Calu3 (cell line): Measurements from ENCODE around the gene SOX15. TPM values are rescaled to one million over a fixed set of nuclear protein-coding genes. Genes with fewer than 3 reads are reported as not detected.

Experiments used
- BruUV-seq: library from RNA; stranded (reverse); fragments of 400-500 nt; replicated peaks from 2 replicates; lab custom pipeline; 2021; lab: Mats Ljungman, UMichigan
- CTCF ChIA-PET: fragments of 300-600 bp; sonication (Branson Sonifier 250); formaldehyde crosslinking; loops from one replicate; lab custom pipeline; 2022; ENCODE audit warnings: antibody characterized with exemption; lab: Charles Lee
- DNase-seq: peaks from one replicate; pipeline ENCODE4 v3.0.0; 2022
- H3K27ac Mint-ChIP-seq: one replicate; pipeline ENCODE4 v1.8.0; 2022; ENCODE audit warnings: mixed read lengths; ENCODE audit not compliant: unreplicated experiment
- H3K27me3 Mint-ChIP-seq: one replicate; pipeline ENCODE4 v1.8.0; 2022; ENCODE audit warnings: mixed read lengths; ENCODE audit not compliant: unreplicated experiment
- H3K36me3 Mint-ChIP-seq: one replicate; pipeline ENCODE4 v1.8.0; 2022; ENCODE audit warnings: mild to moderate bottlenecking, moderate library complexity, mixed read lengths; ENCODE audit not compliant: insufficient read depth, unreplicated experiment
- H3K4me1 Mint-ChIP-seq: one replicate; pipeline ENCODE4 v1.8.0; 2022; ENCODE audit warnings: mild to moderate bottlenecking, low read depth, mixed read lengths; ENCODE audit not compliant: unreplicated experiment
- H3K4me3 Mint-ChIP-seq: one replicate; pipeline ENCODE4 v1.8.0; 2022; ENCODE audit warnings: mild to moderate bottlenecking, low read depth, moderate library complexity, mixed read lengths; ENCODE audit not compliant: unreplicated experiment
- H3K9me3 Mint-ChIP-seq: one replicate; pipeline ENCODE4 v1.8.0; 2022; ENCODE audit warnings: low read depth, mixed read lengths; ENCODE audit not compliant: unreplicated experiment
- CTCF ChIP-seq: fragments of 200-600 bp; IDR thresholded peaks from one replicate; pipeline ENCODE4 v1.8.0; 2022; ENCODE audit warnings: antibody characterized with exemption; ENCODE audit not compliant: unreplicated experiment
- intact Hi-C: fragments of 100-400 bp; cut with micrococcal nuclease; formaldehyde crosslinking; loops from one replicate; pipeline ENCODE4 v1.10.0; 2022; ENCODE audit not compliant: unreplicated experiment
- total RNA-seq: library from RNA; stranded (reverse); gene quantifications from 2 replicates; pipeline ENCODE4 v1.2.3, GENCODE V29; 2022

SOX15 gene
- total RNA-seq, 1 experiment from 2014 or later, result not detected

- no peaks in the 10 kb centered on the region for H3K4me1 Mint-ChIP-seq
- intact Hi-C loops, result loop anchor here (5.0 kb wide), 1 partner anchor 55 kb away; the partner anchor contains the start of genes TP53 and WRAP53
- no peak overlapping the region for H3K4me3 Mint-ChIP-seq
- H3K27me3 Mint-ChIP-seq, result peaks cover 24% of the 10 kb centered on the region
- peak; percentile 25 for DNase-seq
- H3K9me3 Mint-ChIP-seq, result no peaks in the 10 kb centered on the region
- no peak overlapping the region for H3K27ac Mint-ChIP-seq
- H3K36me3 Mint-ChIP-seq, result peaks cover 8% of the 10 kb centered on the region
- no TSS peak for BruUV-seq
- TF ChIP-seq CTCF, result peak; percentile 43
- CTCF ChIA-PET, result interaction anchor here (0.5 to 1.3 kb wide), 5 partner anchors 10 to 167 kb away, joined by 3 to 4 read pairs (median 3); no protein-coding TSS in a partner anchor
Measured at GRCh38 chr17:7632492-7632894, 42.6 kb upstream of the SOX15 start.

GRCh38 chr17:7631398-7632380 lies 41.8 kb upstream of the SOX15 start:
- CTCF ChIA-PET, result interaction anchor here (0.6 to 1.0 kb wide), 2 partner anchors 14 to 101 kb away, joined by 3 read pairs; no protein-coding TSS in a partner anchor
- Mint-ChIP-seq H3K9me3 (no peaks in the 10 kb centered on the region), H3K4me1 (no peaks in the 10 kb centered on the region), H3K36me3 (peaks cover 16% of the 10 kb centered on the region), H3K27me3 (peaks cover 22% of the 10 kb centered on the region), H3K4me3 (no peak overlapping the region), H3K27ac (no peak overlapping the region)
- intact Hi-C loops, result loop anchor here (5.0 kb wide), 1 partner anchor 56 kb away; the partner anchor contains the start of genes TP53 and WRAP53
- DNase-seq, result no peak
- no peak for TF ChIP-seq CTCF
- BruUV-seq, result no TSS peak

GRCh38 chr17:7629939-7630571 lies 40.2 kb upstream of the SOX15 start, which contains the start of gene SHBG:
Gene SHBG (plus strand): TSS chr17:7630135. CDS start chr17:7630173, 38 bp downstream.
- H3K4me3 Mint-ChIP-seq, result no peak within 1 kb of the TSS
- CTCF ChIA-PET, result no interaction called here

More at GRCh38 chr17:7629939-7630571, 40.2 kb upstream of the SOX15 start, which contains the start of gene SHBG:
- DNase-seq, result no peak
- peaks cover 22% of the 10 kb centered on the region for H3K36me3 Mint-ChIP-seq
- no peaks in the 10 kb centered on the region for H3K9me3 Mint-ChIP-seq
- TF ChIP-seq CTCF, result no peak
- H3K27me3 Mint-ChIP-seq, result peaks cover 6% of the 10 kb centered on the region
- no TSS peak for BruUV-seq
- no peak within 1 kb of the TSS for H3K27ac Mint-ChIP-seq
- no peaks in the 10 kb centered on the region for H3K4me1 Mint-ChIP-seq
- intact Hi-C loops, result loop anchor here (5.0 kb wide), 1 partner anchor 57 kb away; the partner anchor contains the start of genes TP53 and WRAP53
